HUDEP-2 (cell line): ENCODE data around the gene EIF3L.
A peak's percentile ranks its signal among the peaks of the same experiment; 100 is the strongest.

Experiments
- DNase-seq, 76 experiments: peaks; one replicate each; lab custom pipeline; 2025; ENCODE audit not compliant: unreplicated experiment in 76 of 76; lab: John Stamatoyannopoulos, UW

The EIF3L gene

GRCh38 chr22:37904572-37905533 lies 55.6 kb downstream of the EIF3L start:
- peak in 2 of 76 experiments; percentile 4 to 19 for DNase-seq

DNA sequence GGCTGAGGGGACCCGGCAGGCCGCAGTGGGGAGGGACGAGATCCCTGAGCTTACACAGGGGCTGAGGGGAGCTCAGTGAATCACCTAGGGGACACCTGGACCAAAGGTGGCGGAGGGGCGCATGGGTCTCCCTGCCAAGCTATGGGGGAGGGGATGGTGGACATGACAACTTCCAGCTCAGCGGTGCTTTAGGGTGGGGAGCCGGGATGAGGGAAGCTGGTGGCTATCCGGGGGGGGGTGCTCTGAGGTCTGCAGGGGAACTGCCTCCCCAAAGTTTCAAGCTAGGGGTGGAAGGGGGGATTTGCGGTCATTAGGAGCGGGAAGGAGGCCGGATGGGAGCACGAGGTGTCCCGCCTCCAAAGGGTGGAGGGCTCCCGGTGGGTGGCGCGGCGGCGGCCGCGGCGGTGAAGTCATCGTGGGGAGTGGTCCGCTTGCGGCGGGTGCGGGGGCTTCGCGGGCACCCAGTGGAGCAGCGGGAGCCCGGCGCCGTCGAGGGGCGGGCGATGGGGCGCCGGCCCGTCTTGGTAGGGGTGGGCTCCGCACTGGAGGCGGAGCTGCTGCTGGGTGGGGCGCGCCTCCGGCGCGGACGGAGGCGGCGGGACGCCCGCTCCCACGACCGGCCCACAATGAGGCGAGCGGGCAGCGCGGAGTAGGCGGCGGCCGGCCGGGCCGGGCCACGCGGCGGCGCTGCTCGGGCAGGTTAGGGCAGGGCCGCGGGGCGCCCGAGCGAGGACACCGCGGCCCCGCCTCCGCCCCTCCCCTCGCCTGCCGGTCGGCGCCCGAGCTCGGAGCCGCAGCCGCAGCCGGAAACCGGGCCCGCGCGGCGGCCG lies 56.5 kb downstream of the EIF3L start, which contains the start of gene MICALL1:
Gene MICALL1 (plus strand): TSS at position 764 of the 830 bp plus-strand sequence. CDS start 126 bp downstream, outside the sequence.
- DNase-seq = peak in 44 of 76 experiments; percentile 12 to 67 (median 40)

- peak in 1 of 76 experiments; percentile 6 for DNase-seq
These were observed 57.3 kb downstream of the EIF3L start for GRCh38 chr22:37906364-37907008.

DNA sequence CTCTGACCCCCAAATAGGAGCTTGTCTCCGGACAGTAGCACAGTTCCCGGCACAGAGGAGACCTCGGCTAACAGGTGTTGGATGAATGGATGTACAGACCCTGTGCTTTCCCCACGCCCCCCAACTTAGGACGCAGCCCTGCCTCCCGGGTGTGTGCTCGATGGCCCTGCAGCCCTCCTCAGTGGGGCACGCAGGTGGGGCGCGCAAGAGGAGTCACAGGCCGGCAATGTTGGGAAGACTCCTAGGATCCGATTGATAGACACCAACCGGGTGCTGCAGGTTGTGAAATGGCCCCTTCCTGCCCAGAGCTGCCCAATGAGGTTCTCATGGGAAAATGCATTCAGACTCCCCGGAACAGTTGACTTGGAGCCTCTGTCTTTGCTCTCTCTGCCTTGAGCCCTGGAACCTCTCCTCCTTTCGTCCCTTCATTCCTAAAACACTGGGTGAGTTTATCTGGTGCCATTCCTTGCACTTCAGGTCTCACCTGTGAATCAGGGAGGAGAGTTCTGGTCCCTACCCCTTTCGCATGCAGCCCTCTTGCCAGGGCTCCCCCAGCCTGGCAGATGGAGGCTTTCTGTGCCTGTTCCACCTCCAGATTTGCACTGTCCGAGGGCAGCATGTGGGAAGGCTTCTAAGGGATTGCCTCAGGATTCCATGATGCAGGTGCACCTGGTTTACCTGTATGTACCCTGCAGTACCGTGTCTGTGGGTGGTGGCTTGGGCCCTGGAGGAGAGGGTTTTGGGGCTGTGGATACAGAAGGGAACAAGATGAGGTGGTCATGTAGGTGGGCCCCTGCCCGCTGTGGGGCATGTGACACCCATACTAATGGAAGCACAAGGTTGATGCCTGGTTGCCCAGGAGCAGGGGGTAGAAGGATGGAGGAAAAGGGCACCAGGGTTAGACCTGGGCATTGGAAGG lies 58.1 kb downstream of the EIF3L start:
- DNase-seq = no peak

- DNase-seq = no peak
These were observed 60.5 kb downstream of the EIF3L start for GRCh38 chr22:37909766-37910165.

- DNase-seq = no peak
These were observed 61.9 kb downstream of the EIF3L start for GRCh38 chr22:37910890-37911672.

DNA sequence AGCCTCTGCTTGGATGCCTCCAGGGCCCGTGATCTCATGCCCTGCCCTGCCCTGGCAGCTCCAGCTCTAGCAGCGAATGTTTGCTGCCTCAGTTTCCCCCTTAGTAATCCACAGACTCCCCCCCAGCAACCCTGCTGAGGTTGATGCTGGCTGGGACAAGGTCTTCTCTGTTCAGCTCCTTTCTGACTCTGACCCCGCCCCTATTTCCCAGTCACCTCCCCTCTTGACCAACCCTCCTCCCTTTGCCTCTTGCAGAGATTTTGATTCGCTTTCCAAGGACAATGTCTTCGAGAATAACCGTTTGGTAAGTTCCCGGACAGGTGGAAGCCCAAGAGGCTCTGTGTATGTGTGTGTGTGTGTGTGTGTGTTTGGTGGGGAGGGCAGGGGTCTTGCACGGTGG lies 62.5 kb downstream of the EIF3L start:
- DNase-seq = no peak

- DNase-seq = no peak
These were observed 63.0 kb downstream of the EIF3L start for GRCh38 chr22:37912171-37912570.

- no peak for DNase-seq
These were observed 64.1 kb downstream of the EIF3L start for GRCh38 chr22:37913233-37913721.

DNA sequence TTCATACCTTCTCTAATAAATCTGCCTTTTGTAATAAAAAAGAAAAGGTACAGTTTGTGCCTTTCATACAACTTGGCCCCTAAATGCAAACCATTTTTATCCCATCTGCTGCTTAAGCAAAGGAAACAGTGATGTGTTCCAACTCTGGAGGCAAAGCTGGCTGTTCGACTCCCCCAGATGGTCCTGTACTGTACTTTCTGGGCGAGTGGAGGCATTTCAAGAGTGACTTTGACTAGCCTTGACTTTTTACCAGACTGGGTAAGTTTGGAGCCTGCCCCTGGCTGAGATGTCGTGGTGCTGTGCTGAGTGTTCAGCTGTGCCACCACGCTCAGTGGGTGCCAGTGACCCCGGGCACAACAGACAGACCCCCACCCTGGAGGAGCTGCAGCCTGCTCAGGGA lies 67.1 kb downstream of the EIF3L start:
- DNase-seq = no peak

DNA sequence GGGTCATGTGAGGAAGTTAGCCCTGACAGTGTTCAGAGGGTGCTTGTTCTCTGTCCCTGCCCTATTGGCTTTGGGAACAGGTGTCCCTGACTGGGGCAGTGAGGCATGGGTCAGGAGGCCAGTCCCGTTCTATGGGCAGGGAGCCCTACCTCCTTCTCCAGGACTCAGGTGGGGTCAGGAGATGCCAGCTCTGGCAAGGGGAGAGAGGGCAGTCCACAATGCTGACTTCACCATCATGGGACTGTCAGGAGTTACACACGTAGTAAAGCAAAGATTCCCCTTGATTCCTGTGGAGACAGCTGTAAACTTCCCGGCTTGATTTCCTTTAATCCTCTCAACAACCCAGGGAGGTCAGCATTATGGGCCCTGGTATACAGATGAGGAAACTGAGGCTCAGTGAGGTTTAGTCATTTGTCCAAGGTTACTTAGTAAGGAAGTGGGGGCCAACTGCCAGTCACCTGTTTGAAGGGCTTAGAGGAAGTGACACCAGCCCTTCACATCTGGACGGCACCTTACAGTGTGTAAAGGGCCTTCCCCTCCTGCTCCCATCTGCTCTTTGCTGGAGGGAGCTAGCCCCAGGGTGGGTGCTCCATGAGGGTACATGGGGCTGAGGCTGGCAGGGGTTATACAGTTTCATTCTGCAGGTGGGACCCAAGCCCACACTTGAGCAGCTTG lies 68.8 kb downstream of the EIF3L start:
- no peak for DNase-seq

DNA sequence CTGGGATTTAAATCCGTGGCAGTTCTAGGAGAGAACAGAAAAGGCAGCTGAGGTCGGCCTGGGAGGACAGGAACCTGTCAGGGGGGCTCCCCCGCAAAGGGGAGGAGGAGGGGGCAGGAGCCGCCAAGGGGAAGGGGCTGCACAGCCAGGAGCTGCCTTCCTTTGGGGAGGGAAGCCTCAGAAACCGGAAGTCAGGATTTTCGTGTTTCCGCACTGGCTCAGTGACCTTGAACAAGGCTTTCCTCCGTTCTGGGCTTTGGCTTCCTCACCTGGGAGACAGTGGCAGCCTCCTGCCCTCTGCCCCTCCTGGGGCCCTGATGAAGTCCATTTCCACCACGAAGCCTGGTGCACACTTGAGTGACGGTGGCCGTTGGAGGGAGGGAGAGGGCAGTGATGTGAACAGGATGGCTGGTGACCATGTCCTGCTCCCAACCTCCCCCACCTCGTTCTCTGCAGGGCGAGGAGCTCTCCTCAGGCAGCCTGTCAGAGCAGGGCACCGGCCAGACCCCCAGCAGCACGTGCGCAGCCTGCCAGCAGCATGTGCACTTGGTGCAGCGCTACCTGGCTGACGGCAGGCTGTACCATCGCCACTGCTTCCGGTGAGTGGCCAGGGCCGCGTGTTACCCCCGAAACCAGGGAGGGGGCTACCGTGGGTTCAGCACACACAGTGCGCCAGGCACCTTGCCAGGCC lies 69.5 kb downstream of the EIF3L start:
- no peak for DNase-seq

GRCh38 chr22:37920126-37920525 lies 70.9 kb downstream of the EIF3L start:
- DNase-seq = no peak

GRCh38 chr22:37922191-37922590 lies 73.0 kb downstream of the EIF3L start:
- DNase-seq = no peak

DNA sequence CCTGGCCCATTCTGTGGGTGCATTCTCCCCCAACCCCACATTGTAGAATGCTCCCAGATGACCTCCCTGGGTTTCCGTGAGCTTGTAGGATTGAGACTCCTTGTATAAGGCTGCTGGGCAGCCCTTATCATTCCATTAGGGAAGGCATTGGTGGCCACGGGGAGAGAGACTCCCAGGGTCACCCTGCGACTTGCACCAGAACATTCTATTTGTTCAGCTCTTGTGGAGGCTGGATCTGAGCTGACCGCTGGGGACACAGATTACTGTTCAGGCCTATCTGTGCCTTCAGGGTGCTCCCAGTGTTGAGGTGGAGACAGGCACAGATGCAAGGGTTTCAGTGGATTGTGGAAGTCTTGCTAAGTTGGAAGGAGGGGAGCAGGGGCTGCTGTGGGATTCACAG lies 74.7 kb downstream of the EIF3L start:
- DNase-seq = no peak

GRCh38 chr22:37924386-37925065 lies 75.3 kb downstream of the EIF3L start:
- DNase-seq = no peak

DNA sequence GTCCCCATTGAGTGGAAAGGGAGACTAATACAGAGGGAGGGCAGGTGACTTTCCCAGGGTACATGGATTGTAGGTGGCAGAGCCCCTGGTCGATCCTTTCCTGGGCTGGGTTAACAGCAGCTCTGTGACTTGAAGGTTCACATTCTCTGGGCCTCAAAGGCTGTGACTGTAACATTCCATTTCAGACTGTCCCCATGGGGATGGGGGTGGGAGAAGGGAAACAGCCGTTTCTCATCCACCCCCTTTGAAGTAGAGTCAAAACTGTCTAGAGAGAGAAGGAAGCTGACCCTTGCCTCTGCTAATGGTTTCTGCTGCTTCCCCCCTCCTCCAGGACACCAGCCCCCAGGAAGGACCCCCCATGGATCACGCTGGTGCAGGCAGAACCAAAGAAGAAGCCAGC lies 76.1 kb downstream of the EIF3L start:
- no peak for DNase-seq
